ENCODE data around the gene NEO1.

The NEO1 gene

DNA sequence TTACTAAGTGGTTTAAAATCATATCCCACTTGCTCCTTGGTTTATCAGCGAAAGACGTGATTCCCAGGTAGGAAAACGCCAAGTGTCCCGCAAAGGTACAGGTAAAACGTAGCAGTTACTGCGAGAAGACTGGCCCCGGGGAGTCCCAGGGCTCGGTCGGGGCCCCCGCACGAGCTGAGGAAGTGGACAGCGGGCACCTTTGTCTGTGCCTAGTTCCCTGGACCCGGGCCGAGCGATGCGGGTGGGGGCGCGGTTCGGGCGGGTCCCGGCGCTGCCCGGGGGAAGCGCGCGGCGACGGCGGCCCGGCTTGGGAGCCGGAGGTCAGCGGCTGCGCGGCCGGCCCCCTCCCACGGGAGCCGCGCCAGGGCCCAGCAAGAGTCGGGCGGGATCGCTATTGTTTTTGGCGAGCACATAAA is 864 bp upstream of the NEO1 start:
- no peak for DNase-seq (ENCODE audit: low read depth)
- TF ChIP-seq, protein P1, sequence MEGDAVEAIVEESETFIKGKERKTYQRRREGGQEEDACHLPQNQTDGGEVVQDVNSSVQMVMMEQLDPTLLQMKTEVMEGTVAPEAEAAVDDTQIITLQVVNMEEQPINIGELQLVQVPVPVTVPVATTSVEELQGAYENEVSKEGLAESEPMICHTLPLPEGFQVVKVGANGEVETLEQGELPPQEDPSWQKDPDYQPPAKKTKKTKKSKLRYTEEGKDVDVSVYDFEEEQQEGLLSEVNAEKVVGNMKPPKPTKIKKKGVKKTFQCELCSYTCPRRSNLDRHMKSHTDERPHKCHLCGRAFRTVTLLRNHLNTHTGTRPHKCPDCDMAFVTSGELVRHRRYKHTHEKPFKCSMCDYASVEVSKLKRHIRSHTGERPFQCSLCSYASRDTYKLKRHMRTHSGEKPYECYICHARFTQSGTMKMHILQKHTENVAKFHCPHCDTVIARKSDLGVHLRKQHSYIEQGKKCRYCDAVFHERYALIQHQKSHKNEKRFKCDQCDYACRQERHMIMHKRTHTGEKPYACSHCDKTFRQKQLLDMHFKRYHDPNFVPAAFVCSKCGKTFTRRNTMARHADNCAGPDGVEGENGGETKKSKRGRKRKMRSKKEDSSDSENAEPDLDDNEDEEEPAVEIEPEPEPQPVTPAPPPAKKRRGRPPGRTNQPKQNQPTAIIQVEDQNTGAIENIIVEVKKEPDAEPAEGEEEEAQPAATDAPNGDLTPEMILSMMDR (IDR thresholded peaks at IDR 0.05; ENCODE audit: control insufficient read depth, insufficient read depth, low read depth, low read length, missing control alignments), result no peak
- H3K4me3 ChIP-seq (ENCODE audit: control insufficient read depth, low read depth, low read length), result peak overlapping the region; percentile 75

GRCh38 chr15:73052653-73053397 is 562 bp downstream of the NEO1 start:
- DNase-seq (ENCODE audit: low read depth), result no peak

GRCh38 chr15:73053398-73053723 is 1.1 kb downstream of the NEO1 start:
- H3K4me3 ChIP-seq (ENCODE audit: control insufficient read depth, low read depth, low read length), result peak overlapping the region; percentile 68
- no peak for DNase-seq (ENCODE audit: low read depth)
- TF ChIP-seq, protein P1 (IDR thresholded peaks at IDR 0.05; ENCODE audit: control insufficient read depth, insufficient read depth, low read depth, low read length, missing control alignments), result no peak

More at GRCh38 chr15:73052653-73053397, 562 bp downstream of the NEO1 start:
- H3K4me3 ChIP-seq (ENCODE audit: control insufficient read depth, low read depth, low read length), result peak overlapping the region; percentile 68
- TF ChIP-seq, protein P1 (IDR thresholded peaks at IDR 0.05; ENCODE audit: control insufficient read depth, insufficient read depth, low read depth, low read length, missing control alignments), result peak; percentile 22

DNA sequence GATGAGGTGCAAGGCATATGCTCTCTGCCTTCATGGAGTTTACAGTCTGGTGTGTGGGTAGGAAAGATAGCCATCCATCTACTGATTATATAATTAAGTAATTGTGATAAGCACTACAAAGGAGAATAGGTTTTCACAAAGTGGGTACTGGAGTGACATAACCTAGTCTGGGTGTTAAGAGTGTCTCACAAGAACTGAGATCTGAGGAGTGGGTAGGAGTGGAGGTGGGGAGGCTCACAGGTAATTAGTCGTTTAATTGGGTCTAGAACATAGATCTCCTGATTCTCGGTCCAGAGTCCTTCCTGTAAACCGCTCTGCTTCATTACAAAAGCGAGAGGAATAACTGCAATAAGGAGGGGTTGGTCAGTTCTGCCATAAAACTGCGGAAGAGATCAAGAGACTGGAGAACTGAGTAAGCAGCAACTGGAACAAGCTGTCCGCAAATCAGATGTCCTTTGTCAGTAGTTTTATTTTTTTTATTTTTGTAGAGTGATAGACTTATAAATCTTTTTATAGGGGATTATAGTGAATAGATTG is 2.2 kb downstream of the NEO1 start:
- no peak overlapping the region for H3K4me3 ChIP-seq (ENCODE audit: control insufficient read depth, low read depth, low read length)
- TF ChIP-seq, protein P1 (IDR thresholded peaks at IDR 0.05; ENCODE audit: control insufficient read depth, insufficient read depth, low read depth, low read length, missing control alignments), result no peak
- no peak for DNase-seq (ENCODE audit: low read depth)

DNA sequence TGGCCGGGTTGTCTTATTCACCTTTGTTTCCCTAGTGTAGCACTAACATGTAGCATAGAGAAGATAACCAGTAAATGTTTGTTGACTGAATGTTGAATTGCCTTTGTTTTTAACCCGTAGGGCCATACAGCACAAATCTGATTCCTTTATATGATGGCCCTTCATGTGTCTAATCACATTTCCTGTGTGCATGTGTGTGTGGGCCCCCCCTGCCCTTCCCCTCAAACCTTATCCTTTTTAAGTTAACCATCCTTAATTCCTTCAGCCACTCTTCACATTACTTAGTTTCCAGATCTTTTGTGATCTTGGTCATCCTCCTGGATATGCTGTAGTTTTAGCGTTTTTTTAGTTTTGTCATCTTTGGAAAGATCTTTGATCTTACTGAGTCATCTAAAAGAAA is 4.2 kb downstream of the NEO1 start:
- TF ChIP-seq, protein P1 (IDR thresholded peaks at IDR 0.05; ENCODE audit: control insufficient read depth, insufficient read depth, low read depth, low read length, missing control alignments), result no peak
- no peak overlapping the region for H3K4me3 ChIP-seq (ENCODE audit: control insufficient read depth, low read depth, low read length)
- DNase-seq (ENCODE audit: low read depth), result no peak

- no peak for DNase-seq (ENCODE audit: low read depth)
- TF ChIP-seq, protein P1 (IDR thresholded peaks at IDR 0.05; ENCODE audit: control insufficient read depth, insufficient read depth, low read depth, low read length, missing control alignments), result no peak
These were observed 6.2 kb downstream of the NEO1 start for GRCh38 chr15:73058437-73058836.

More at GRCh38 chr15:73058437-73058836, 6.2 kb downstream of the NEO1 start:
- no peak overlapping the region for H3K4me3 ChIP-seq (ENCODE audit: control insufficient read depth, low read depth, low read length)
